GM18951 (cell line): Measurements from ENCODE around the gene DAZ2.
"Not testable (repeated sequence)": the region's sequence is repeated elsewhere in the genome, so short reads cannot be mapped to it uniquely, and the experiment has no call there.

Experiments used
- in situ Hi-C: fragments of 300-500 bp; cut with MboI; formaldehyde crosslinking; loops from one replicate; pipeline ENCODE4 v1.12.0; 2022; ENCODE audit warnings: low sequenced_read_pairs, mixed read lengths, inconsistent platforms; ENCODE audit not compliant: unreplicated experiment

DAZ2 gene, protein sequence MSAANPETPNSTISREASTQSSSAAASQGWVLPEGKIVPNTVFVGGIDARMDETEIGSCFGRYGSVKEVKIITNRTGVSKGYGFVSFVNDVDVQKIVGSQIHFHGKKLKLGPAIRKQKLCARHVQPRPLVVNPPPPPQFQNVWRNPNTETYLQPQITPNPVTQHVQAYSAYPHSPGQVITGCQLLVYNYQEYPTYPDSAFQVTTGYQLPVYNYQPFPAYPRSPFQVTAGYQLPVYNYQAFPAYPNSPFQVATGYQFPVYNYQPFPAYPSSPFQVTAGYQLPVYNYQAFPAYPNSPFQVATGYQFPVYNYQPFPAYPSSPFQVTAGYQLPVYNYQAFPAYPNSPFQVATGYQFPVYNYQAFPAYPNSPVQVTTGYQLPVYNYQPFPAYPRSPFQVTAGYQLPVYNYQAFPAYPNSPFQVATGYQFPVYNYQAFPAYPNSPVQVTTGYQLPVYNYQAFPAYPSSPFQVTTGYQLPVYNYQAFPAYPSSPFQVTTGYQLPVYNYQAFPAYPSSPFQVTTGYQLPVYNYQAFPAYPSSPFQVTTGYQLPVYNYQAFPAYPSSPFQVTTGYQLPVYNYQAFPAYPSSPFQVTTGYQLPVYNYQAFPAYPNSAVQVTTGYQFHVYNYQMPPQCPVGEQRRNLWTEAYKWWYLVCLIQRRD

DNA sequence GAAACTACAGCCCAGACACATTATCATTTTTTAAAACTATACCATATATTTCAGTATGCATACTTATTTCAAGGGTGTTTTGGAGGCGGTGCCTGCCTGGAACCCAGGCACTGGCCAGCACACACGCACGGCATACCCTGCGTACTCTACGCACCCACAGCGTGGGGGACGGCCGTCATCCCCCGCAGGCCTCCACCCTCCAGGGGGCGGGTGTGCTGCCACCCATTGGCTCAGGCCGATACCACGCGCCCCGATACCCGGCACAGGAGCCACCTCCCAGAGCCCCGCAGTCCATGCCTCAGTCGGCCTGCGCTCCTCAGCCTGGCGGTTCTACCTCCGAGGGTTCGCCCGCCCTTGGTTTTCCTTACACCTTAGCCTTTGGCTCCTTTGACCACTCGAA is at the start of gene DAZ2:
Gene DAZ2, plus strand, starts transcription at position 301 of the 400 bp plus-strand sequence. CDS start 208 bp downstream, outside the sequence.
- in situ Hi-C loops: not testable (repeated sequence)

DNA sequence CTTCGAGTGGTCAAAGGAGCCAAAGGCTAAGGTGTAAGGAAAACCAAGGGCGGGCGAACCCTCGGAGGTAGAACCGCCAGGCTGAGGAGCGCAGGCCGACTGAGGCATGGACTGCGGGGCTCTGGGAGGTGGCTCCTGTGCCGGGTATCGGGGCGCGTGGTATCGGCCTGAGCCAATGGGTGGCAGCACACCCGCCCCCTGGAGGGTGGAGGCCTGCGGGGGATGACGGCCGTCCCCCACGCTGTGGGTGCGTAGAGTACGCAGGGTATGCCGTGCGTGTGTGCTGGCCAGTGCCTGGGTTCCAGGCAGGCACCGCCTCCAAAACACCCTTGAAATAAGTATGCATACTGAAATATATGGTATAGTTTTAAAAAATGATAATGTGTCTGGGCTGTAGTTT is 20.4 kb upstream of the DAZ2 start, which contains the start of gene DAZ1:
Gene DAZ1, minus strand, starts transcription at position 101 of the 400 bp plus-strand sequence. CDS start 208 bp downstream, outside the sequence.
- in situ Hi-C loops: not testable (repeated sequence)

DNA sequence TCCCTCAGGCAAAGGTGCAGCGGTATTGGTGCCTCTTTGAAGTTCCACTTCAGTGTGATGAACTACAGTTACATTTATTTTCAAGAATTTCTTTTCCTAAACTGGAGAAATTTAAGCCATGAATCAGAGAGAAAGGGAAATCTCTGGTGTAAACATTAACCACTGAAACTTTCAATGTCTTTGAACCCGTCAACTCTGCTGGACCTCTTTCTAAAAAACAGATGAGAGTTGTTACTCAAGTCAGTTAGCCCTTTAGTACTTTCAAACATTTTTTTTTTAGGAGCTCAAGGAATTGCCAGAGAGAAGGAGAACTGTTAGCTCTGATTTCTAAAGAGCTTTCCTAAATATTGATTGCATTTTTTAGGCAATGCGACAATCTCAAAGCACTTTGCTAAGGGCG is 11.9 kb upstream of the DAZ2 start:
- in situ Hi-C loops: not testable (repeated sequence)

DNA sequence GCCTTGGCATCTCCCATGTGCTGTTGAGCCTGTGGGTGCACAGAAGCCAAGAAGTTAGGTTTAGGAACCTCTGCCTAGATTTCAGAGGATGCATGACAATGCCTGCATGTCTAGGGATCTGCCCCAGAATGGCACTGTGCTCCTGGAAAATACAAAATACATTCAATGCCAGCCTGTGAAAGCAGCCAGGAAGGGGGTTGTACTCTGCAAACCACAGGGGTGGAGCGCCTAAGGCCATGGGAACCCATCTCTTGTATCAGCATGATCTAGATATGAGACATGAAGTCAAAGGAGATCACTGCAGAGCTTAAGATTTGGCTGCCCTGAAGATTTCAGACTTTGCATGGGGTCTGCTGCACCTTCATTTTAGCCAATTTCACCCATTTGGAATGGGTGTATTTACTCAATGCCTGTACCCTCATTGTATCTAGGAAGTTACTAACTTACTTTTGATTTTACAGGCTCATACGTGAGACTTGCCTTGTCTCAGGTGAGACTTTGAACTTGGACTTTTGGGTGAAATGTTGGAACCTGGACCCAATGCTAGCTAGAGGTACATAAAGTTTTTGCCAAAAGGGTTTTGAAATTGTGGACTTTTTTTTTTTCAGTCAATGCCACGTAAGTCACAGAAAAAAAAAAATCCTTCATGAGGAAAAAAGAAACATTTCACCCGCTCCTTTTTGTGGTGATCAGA is 9.4 kb upstream of the DAZ2 start:
- in situ Hi-C loops: not testable (repeated sequence)

DNA sequence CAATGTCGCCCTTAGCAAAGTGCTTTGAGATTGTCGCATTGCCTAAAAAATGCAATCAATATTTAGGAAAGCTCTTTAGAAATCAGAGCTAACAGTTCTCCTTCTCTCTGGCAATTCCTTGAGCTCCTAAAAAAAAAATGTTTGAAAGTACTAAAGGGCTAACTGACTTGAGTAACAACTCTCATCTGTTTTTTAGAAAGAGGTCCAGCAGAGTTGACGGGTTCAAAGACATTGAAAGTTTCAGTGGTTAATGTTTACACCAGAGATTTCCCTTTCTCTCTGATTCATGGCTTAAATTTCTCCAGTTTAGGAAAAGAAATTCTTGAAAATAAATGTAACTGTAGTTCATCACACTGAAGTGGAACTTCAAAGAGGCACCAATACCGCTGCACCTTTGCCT is 8.7 kb upstream of the DAZ2 start:
- in situ Hi-C loops: not testable (repeated sequence)
